ENCODE data around the gene IL17C. TPM values are rescaled to one million over a fixed set of nuclear protein-coding genes. Genes with fewer than 3 reads are reported as not detected.
A peak's percentile ranks its signal among the peaks of the same experiment; 100 is the strongest.

IL17C gene
- total and polyA plus RNA-seq, 5 donors from 2014 or later = 1.2 TPM; not detected in 4

- H3K27ac ChIP-seq (ENCODE audit: insufficient read depth, low read length, poor library complexity, severe bottlenecking) = no peak overlapping the region
- H3K27me3 ChIP-seq (ENCODE audit: control insufficient read depth, insufficient read depth, low read length) = no peaks in the 10 kb centered on the region
Measured at GRCh38 chr16:88634994-88635670, 3.2 kb upstream of the IL17C start.

DNA sequence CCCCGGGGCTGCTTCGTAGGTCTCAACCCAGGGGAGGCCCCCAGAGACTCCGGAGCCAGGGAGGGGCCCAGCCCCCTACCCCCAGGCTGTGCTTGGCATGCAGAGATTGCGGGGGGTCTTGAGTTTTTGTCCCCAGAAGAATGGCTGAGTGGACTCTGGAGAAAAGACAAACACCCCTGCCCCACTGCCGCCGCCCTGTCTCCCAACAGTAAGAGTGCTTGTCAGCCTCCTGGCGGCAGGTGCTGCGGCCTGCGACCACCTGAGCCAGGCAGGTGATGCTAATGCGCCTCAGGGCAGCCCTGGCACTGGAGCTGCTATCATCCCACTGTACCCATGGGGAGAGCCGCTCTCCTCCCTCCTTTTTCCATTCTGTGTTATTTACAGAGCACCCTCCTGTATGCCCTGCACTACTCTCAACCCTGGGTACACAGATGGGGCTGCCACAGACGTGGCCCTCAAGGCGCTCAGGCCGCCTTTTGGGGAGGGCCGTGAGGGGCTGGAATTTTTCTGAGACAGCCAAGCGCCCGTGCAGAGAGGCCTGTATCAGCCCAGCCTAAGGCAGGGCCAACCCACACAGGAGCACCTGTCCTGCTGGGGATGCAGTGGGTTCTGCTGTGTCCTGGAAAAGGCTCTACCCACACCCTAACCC lies 2.6 kb upstream of the IL17C start:
- no peak overlapping the region for H3K4me3 ChIP-seq (ENCODE audit: low read depth, low read length)
- peaks cover 29% of the 10 kb centered on the region for H3K27me3 Mint-ChIP-seq
- no peak for DNase-seq
- peaks cover 7% of the 10 kb centered on the region for H3K36me3 ChIP-seq (ENCODE audit: control insufficient read depth, insufficient read depth, low read length)
- no peak overlapping the region for H3K27ac ChIP-seq (ENCODE audit: insufficient read depth, low read length, poor library complexity, severe bottlenecking)
- H3K9me3 ChIP-seq (ENCODE audit: control insufficient read depth in 2 of 2, low read length in 2 of 2) = no peaks in the 10 kb centered on the region
- peaks cover 62% of the 10 kb centered on the region for H3K4me1 ChIP-seq (ENCODE audit: control insufficient read depth, insufficient read depth, low read length, poor library complexity, severe bottlenecking)
- no peak overlapping the region for H3K27ac Mint-ChIP-seq
- peaks cover 3% of the 10 kb centered on the region for H3K36me3 Mint-ChIP-seq
- peaks cover 8 to 48% (median 18%) of the 10 kb centered on the region in 4 donors for H3K4me1 Mint-ChIP-seq
- no peaks in the 10 kb centered on the region for H3K27me3 ChIP-seq (ENCODE audit: control insufficient read depth, insufficient read depth, low read length)
- H3K9me3 Mint-ChIP-seq = peaks cover 0 to 4% (median 0%) of the 10 kb centered on the region in 7 donors
- peak overlapping the region; percentile 66 to 86 (median 82) for H3K4me3 Mint-ChIP-seq
- no peak for ATAC-seq (ENCODE audit: low read depth in 2 of 2)

More at GRCh38 chr16:88634994-88635670, 3.2 kb upstream of the IL17C start:
- peak overlapping the region; percentile 74 to 84 (median 79) for H3K4me3 Mint-ChIP-seq
- no peak overlapping the region for H3K27ac Mint-ChIP-seq
- Histone ChIP-seq H3K36me3 (ENCODE audit: control insufficient read depth, insufficient read depth, low read length) (peaks cover 13% of the 10 kb centered on the region), H3K4me3 (ENCODE audit: low read depth, low read length) (no peak overlapping the region), H3K9me3 (ENCODE audit: control insufficient read depth in 2 of 2, low read length in 2 of 2) (no peaks in the 10 kb centered on the region), H3K4me1 (ENCODE audit: control insufficient read depth, insufficient read depth, low read length, poor library complexity, severe bottlenecking) (peaks cover 56% of the 10 kb centered on the region)
- H3K9me3 Mint-ChIP-seq = peaks cover 0 to 2% (median 0%) of the 10 kb centered on the region in 7 donors
- DNase-seq (no peak), ATAC-seq (ENCODE audit: low read depth in 2 of 2) (no peak)
- peaks cover 7 to 42% (median 14%) of the 10 kb centered on the region in 4 donors for H3K4me1 Mint-ChIP-seq
- H3K27me3 Mint-ChIP-seq = peaks cover 25% of the 10 kb centered on the region
- peaks cover 3% of the 10 kb centered on the region for H3K36me3 Mint-ChIP-seq

- Histone ChIP-seq H3K9me3 (ENCODE audit: control insufficient read depth in 2 of 2, low read length in 2 of 2) (no peaks in the 10 kb centered on the region), H3K4me3 (ENCODE audit: low read depth, low read length) (no peak overlapping the region), H3K36me3 (ENCODE audit: control insufficient read depth, insufficient read depth, low read length) (no peaks in the 10 kb centered on the region), H3K27ac (ENCODE audit: insufficient read depth, low read length, poor library complexity, severe bottlenecking) (no peak overlapping the region), H3K27me3 (ENCODE audit: control insufficient read depth, insufficient read depth, low read length) (no peaks in the 10 kb centered on the region), H3K4me1 (ENCODE audit: control insufficient read depth, insufficient read depth, low read length, poor library complexity, severe bottlenecking) (peaks cover 62% of the 10 kb centered on the region)
- H3K4me1 Mint-ChIP-seq = peaks cover 8 to 47% (median 18%) of the 10 kb centered on the region in 4 donors
- ATAC-seq (ENCODE audit: low read depth in 2 of 2) = no peak
- H3K36me3 Mint-ChIP-seq = no peaks in the 10 kb centered on the region
- H3K27ac Mint-ChIP-seq = peak overlapping the region in 2 of 3 donors; percentile 14 to 54
- H3K9me3 Mint-ChIP-seq = peaks cover 0 to 4% (median 0%) of the 10 kb centered on the region in 7 donors
- peaks cover 34% of the 10 kb centered on the region for H3K27me3 Mint-ChIP-seq
- no peak for DNase-seq
- peak overlapping the region; percentile 33 to 90 (median 74) for H3K4me3 Mint-ChIP-seq
Measured at GRCh38 chr16:88636488-88637265, 1.7 kb upstream of the IL17C start.

- Mint-ChIP-seq H3K27ac (no peak overlapping the region), H3K27me3 (peaks cover 34% of the 10 kb centered on the region), H3K4me3 (no peak overlapping the region), H3K4me1 (peaks cover 8 to 40% (median 20%) of the 10 kb centered on the region in 4 donors), H3K36me3 (no peaks in the 10 kb centered on the region), H3K9me3 (peaks cover 0 to 4% (median 0%) of the 10 kb centered on the region in 7 donors)
- Histone ChIP-seq H3K27me3 (ENCODE audit: control insufficient read depth, insufficient read depth, low read length) (no peaks in the 10 kb centered on the region), H3K27ac (ENCODE audit: insufficient read depth, low read length, poor library complexity, severe bottlenecking) (no peak overlapping the region), H3K4me3 (ENCODE audit: low read depth, low read length) (no peak overlapping the region), H3K4me1 (ENCODE audit: control insufficient read depth, insufficient read depth, low read length, poor library complexity, severe bottlenecking) (peaks cover 49% of the 10 kb centered on the region), H3K9me3 (ENCODE audit: control insufficient read depth in 2 of 2, low read length in 2 of 2) (no peaks in the 10 kb centered on the region), H3K36me3 (ENCODE audit: control insufficient read depth, insufficient read depth, low read length) (peaks cover 9% of the 10 kb centered on the region)
- ATAC-seq (ENCODE audit: low read depth in 2 of 2) = no peak
- DNase-seq = no peak
Measured at GRCh38 chr16:88639231-88640038, 1.1 kb downstream of the IL17C start.

DNA sequence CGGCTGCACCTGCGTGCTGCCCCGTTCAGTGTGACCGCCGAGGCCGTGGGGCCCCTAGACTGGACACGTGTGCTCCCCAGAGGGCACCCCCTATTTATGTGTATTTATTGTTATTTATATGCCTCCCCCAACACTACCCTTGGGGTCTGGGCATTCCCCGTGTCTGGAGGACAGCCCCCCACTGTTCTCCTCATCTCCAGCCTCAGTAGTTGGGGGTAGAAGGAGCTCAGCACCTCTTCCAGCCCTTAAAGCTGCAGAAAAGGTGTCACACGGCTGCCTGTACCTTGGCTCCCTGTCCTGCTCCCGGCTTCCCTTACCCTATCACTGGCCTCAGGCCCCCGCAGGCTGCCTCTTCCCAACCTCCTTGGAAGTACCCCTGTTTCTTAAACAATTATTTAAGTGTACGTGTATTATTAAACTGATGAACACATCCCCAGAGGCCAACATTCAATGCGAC lies 1.7 kb downstream of the IL17C start:
- H3K4me3 Mint-ChIP-seq = peak overlapping the region in 3 of 4 donors; percentile 21 to 70 (median 24)
- H3K36me3 ChIP-seq (ENCODE audit: control insufficient read depth, insufficient read depth, low read length) = peaks cover 9% of the 10 kb centered on the region
- ATAC-seq (ENCODE audit: low read depth in 2 of 2) (no peak), DNase-seq (no peak)
- H3K4me3 ChIP-seq (ENCODE audit: low read depth, low read length) = no peak overlapping the region
- no peak overlapping the region for H3K27ac Mint-ChIP-seq
- H3K27me3 ChIP-seq (ENCODE audit: control insufficient read depth, insufficient read depth, low read length) = no peaks in the 10 kb centered on the region
- H3K4me1 Mint-ChIP-seq = peaks cover 8 to 46% (median 23%) of the 10 kb centered on the region in 4 donors
- no peak overlapping the region for H3K27ac ChIP-seq (ENCODE audit: insufficient read depth, low read length, poor library complexity, severe bottlenecking)
- H3K4me1 ChIP-seq (ENCODE audit: control insufficient read depth, insufficient read depth, low read length, poor library complexity, severe bottlenecking) = peaks cover 43% of the 10 kb centered on the region
- H3K9me3 Mint-ChIP-seq = peaks cover 0 to 4% (median 0%) of the 10 kb centered on the region in 7 donors
- H3K36me3 Mint-ChIP-seq = peaks cover 5% of the 10 kb centered on the region
- no peaks in the 10 kb centered on the region for H3K9me3 ChIP-seq (ENCODE audit: control insufficient read depth in 2 of 2, low read length in 2 of 2)
- H3K27me3 Mint-ChIP-seq = peaks cover 34% of the 10 kb centered on the region

DNA sequence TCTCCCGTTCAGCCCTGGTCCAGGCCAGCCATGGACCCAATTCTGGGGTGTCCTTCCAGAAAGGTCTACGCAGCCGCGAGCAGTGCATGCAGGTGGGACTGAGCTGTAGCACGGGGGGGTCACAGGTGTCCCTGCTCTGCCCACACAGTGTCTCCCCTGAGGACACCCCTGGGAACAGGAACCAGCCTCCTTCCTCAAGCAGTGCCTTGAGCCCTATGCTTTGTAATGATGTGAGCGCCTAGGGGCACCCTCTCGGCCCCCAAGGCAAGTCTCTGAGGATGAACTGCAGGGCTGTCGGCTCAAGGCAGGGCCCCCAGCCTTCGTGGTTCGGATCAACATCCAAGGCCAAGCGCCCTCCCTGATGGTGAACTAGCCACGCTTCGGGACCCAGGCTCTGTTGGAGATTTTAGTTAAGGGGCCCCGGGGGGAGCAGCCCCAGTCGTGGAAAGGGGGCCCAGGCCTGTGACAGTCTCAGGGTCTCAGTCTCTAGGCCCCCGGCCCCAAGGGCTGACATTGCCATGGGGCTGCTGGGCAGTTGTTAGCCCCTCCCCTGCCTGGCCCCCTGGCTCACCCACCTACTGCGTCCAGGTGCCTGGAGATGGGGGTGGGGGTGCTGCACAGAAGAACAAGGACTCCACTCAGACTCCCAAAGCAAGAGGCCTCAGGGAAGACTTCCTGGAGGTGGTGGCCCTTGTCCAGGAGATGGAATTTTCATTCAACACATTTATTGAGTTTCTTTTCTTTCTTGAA lies 2.3 kb downstream of the IL17C start:
- H3K27me3 Mint-ChIP-seq = peaks cover 34% of the 10 kb centered on the region
- DNase-seq (no peak), ATAC-seq (ENCODE audit: low read depth in 2 of 2) (no peak)
- H3K36me3 Mint-ChIP-seq = peaks cover 9% of the 10 kb centered on the region
- H3K27ac Mint-ChIP-seq = no peak overlapping the region
- no peaks in the 10 kb centered on the region for H3K27me3 ChIP-seq (ENCODE audit: control insufficient read depth, insufficient read depth, low read length)
- peak overlapping the region in 2 of 4 donors; percentile 24 to 70 for H3K4me3 Mint-ChIP-seq
- no peak overlapping the region for H3K27ac ChIP-seq (ENCODE audit: insufficient read depth, low read length, poor library complexity, severe bottlenecking)
- no peaks in the 10 kb centered on the region for H3K9me3 ChIP-seq (ENCODE audit: control insufficient read depth in 2 of 2, low read length in 2 of 2)
- H3K4me1 ChIP-seq (ENCODE audit: control insufficient read depth, insufficient read depth, low read length, poor library complexity, severe bottlenecking) = peaks cover 37% of the 10 kb centered on the region
- H3K4me1 Mint-ChIP-seq = peaks cover 8 to 45% (median 23%) of the 10 kb centered on the region in 4 donors
- H3K9me3 Mint-ChIP-seq = peaks cover 0 to 4% (median 0%) of the 10 kb centered on the region in 7 donors
- H3K36me3 ChIP-seq (ENCODE audit: control insufficient read depth, insufficient read depth, low read length) = peaks cover 9% of the 10 kb centered on the region
- H3K4me3 ChIP-seq (ENCODE audit: low read depth, low read length) = no peak overlapping the region
